HCT116 (cell line): Measurements from ENCODE around the gene HSPB8.

Experiments
- ATF3 ChIP-seq: IDR thresholded peaks from 2 replicates; pipeline ENCODE4 v1.6.1; 2012
- CTCF ChIP-seq, 3 experiments: fragments of 200-600 bp in 1 of 3; sonication (generic) in 1 of 3; IDR thresholded peaks in 2 of 3; conservative IDR thresholded peaks in 1 of 3; 2 replicates each; pipeline ENCODE4 v1.5.1; 2012 to 2017; ENCODE audit warnings: low read depth in 2 of 3, low read length in 2 of 3, antibody characterized with exemption in 1 of 3, borderline replicate concordance in 1 of 3, control low read depth in 1 of 3, mild to moderate bottlenecking in 1 of 3, mixed read lengths in 1 of 3, mixed run types in 1 of 3, moderate library complexity in 1 of 3; ENCODE audit not compliant: insufficient read depth in 1 of 3
- POLR2A ChIP-seq: IDR thresholded peaks from 2 replicates; pipeline ENCODE4 v1.7.0; 2011; ENCODE audit warnings: borderline replicate concordance; ENCODE audit not compliant: insufficient read depth, insufficient read length; ENCODE audit errors: extremely low read depth
- POLR2AphosphoS5 ChIP-seq: IDR thresholded peaks from 2 replicates; pipeline ENCODE4 v1.6.1; 2011; ENCODE audit warnings: mild to moderate bottlenecking, low read depth, low read length, moderate library complexity
- REST ChIP-seq: IDR thresholded peaks from 2 replicates; pipeline ENCODE4 v1.6.1; 2012; ENCODE audit warnings: low read depth

- TF ChIP-seq CTCF (IDR thresholded peaks at IDR 0.05 in 2 of 3, conservative IDR thresholded peaks at IDR 0.05 in 1 of 3; ENCODE audit: borderline replicate concordance in 1 of 3, insufficient read depth in 1 of 3, low read depth in 2 of 3, low read length in 2 of 3) = no peak
- TF ChIP-seq POLR2A = no peak
- no peak for TF ChIP-seq REST
- no peak for TF ChIP-seq POLR2AphosphoS5
- no peak for TF ChIP-seq ATF3
Measured at GRCh38 chr12:119180380-119181040, 1.8 kb downstream of the HSPB8 start.
